H1 (cell line): ENCODE measurements around the gene VTN. TPM values are rescaled to one million over a fixed set of nuclear protein-coding genes. Genes with fewer than 3 reads are reported as not detected.

Experiments
- TEAD4 ChIP-seq: IDR thresholded peaks from 2 replicates; pipeline ENCODE4 v1.6.1; 2012; ENCODE audit warnings: low read depth, low read length, inconsistent platforms, mixed read lengths
- polyA plus RNA-seq, 7 experiments: library from polyadenylated mRNA; depleted of rRNA in 3 of 7; stranded (reverse) in 5 of 7; unstranded in 2 of 7; fragments of >200 nt in 5 of 7; fragments of 200-250 nt in 2 of 7; gene quantifications; 1 replicate in 5 of 7; 2 replicates in 1 of 7; 4 replicates in 1 of 7; pipeline versions ENCODE4 v1.2.1 to v1.2.3, GENCODE V29; 2011 to 2013; ENCODE audit warnings: missing spikeins in 2 of 7, mixed read lengths in 2 of 7
- total RNA-seq: library from RNA; stranded (reverse); fragmentation: NEBNext Ultra II Directional; extraction: Animal tissue kit (Norgen Biotek cat#: 25700); gene quantifications from 2 replicates; pipeline ENCODE4 v1.2.1, GENCODE V29; 2021
- TF ChIP-seq, protein P1 (sequence below): IDR thresholded peaks from 2 replicates; pipeline ENCODE4 v1.6.1; 2011; ENCODE audit warnings: low read depth, mild to moderate bottlenecking, low read length; ENCODE audit not compliant: insufficient read depth

VTN gene
- total and polyA plus RNA-seq, 2 of the 8 experiments (the other 6 are each of a cell fraction or from before 2014, with no cell fraction given): 0.18 TPM; not detected in 1

DNA sequence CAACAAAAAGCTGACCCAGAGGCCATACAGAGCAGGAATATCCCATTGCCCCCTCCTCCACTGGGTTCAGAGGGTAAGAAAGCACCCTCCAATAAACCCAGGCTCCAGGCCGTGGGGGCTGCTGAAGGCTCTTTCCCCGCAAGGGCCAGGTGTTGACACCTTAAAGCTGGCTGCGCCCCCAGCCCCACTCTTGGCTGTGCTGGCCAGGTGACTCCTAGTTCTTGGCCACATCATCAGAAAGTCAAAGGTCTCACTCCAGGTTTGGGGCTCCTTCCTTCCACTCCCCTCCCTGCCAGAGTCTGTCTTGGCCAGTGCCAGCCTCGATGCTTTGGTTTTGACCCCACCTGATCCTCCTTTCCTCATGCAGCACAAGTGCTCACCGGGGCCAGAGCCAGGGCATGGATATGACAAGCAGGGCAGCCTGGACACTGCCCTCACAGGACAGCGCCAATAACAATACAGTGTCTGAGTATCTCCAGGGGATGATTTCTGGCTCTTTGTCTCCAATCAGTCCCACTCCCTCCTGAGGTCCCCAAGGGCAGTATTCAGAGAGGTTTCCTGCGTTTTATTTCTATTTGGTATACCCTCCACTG, 27.7 kb upstream of the VTN start (continued):
- TF ChIP-seq TEAD4: no peak
- TF ChIP-seq, protein P1, sequence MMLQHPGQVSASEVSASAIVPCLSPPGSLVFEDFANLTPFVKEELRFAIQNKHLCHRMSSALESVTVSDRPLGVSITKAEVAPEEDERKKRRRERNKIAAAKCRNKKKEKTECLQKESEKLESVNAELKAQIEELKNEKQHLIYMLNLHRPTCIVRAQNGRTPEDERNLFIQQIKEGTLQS: no peak
